HEK293 (cell line): ENCODE data around the gene SPOCK3.

Experiments
- HOXA7 ChIP-seq: sonication (generic); formaldehyde crosslinking; IDR thresholded peaks from 2 replicates; pipeline ENCODE4 v1.8.1; 2022; ENCODE audit warnings: missing genetic modification reagents, borderline replicate concordance
- YY2 ChIP-seq: fragments of 450-650 bp; formaldehyde crosslinking; IDR thresholded peaks from 2 replicates; pipeline ENCODE4 v1.5.1; 2016; ENCODE audit warnings: missing biosample characterization, missing genetic modification characterization
- ZNF239 ChIP-seq: fragments of 450-650 bp; formaldehyde crosslinking; IDR thresholded peaks from 2 replicates; pipeline ENCODE4 v1.5.1; 2016; ENCODE audit warnings: missing biosample characterization, missing genetic modification characterization
- ZNF433 ChIP-seq: fragments of 450-650 bp; formaldehyde crosslinking; IDR thresholded peaks from 2 replicates; pipeline ENCODE4 v1.5.1; 2016; ENCODE audit warnings: missing biosample characterization, missing genetic modification characterization, low read depth
- ZNF561 ChIP-seq: fragments of 450-650 bp; IDR thresholded peaks from 2 replicates; pipeline ENCODE4 v1.5.1; 2018; ENCODE audit warnings: missing biosample characterization, missing genetic modification characterization, borderline replicate concordance
- TF ChIP-seq, protein P1 (sequence below): fragments of 450-650 bp; formaldehyde crosslinking; IDR thresholded peaks from 2 replicates; pipeline ENCODE4 v1.5.1; 2016; ENCODE audit warnings: missing biosample characterization, missing genetic modification characterization
- TF ChIP-seq, protein P2 (sequence below): fragments of 450-650 bp; formaldehyde crosslinking; IDR thresholded peaks from 2 replicates; pipeline ENCODE4 v1.5.1; 2016; ENCODE audit warnings: missing biosample characterization, missing genetic modification characterization
- TF ChIP-seq, protein P3 (sequence below): fragments of 450-650 bp; formaldehyde crosslinking; IDR thresholded peaks from 2 replicates; pipeline ENCODE4 v1.5.1; 2016; ENCODE audit warnings: missing biosample characterization, missing genetic modification characterization

- TF ChIP-seq ZNF561 (no peak), YY2 (tag by site-specific recombination) (no peak), HOXA7 (CRISPR knock-in tag) (no peak), ZNF239 (tag by site-specific recombination) (no peak), ZNF433 (tag by site-specific recombination) (no peak)
- TF ChIP-seq, protein P1, sequence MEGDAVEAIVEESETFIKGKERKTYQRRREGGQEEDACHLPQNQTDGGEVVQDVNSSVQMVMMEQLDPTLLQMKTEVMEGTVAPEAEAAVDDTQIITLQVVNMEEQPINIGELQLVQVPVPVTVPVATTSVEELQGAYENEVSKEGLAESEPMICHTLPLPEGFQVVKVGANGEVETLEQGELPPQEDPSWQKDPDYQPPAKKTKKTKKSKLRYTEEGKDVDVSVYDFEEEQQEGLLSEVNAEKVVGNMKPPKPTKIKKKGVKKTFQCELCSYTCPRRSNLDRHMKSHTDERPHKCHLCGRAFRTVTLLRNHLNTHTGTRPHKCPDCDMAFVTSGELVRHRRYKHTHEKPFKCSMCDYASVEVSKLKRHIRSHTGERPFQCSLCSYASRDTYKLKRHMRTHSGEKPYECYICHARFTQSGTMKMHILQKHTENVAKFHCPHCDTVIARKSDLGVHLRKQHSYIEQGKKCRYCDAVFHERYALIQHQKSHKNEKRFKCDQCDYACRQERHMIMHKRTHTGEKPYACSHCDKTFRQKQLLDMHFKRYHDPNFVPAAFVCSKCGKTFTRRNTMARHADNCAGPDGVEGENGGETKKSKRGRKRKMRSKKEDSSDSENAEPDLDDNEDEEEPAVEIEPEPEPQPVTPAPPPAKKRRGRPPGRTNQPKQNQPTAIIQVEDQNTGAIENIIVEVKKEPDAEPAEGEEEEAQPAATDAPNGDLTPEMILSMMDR (tag by site-specific recombination) = no peak
- TF ChIP-seq, protein P2, sequence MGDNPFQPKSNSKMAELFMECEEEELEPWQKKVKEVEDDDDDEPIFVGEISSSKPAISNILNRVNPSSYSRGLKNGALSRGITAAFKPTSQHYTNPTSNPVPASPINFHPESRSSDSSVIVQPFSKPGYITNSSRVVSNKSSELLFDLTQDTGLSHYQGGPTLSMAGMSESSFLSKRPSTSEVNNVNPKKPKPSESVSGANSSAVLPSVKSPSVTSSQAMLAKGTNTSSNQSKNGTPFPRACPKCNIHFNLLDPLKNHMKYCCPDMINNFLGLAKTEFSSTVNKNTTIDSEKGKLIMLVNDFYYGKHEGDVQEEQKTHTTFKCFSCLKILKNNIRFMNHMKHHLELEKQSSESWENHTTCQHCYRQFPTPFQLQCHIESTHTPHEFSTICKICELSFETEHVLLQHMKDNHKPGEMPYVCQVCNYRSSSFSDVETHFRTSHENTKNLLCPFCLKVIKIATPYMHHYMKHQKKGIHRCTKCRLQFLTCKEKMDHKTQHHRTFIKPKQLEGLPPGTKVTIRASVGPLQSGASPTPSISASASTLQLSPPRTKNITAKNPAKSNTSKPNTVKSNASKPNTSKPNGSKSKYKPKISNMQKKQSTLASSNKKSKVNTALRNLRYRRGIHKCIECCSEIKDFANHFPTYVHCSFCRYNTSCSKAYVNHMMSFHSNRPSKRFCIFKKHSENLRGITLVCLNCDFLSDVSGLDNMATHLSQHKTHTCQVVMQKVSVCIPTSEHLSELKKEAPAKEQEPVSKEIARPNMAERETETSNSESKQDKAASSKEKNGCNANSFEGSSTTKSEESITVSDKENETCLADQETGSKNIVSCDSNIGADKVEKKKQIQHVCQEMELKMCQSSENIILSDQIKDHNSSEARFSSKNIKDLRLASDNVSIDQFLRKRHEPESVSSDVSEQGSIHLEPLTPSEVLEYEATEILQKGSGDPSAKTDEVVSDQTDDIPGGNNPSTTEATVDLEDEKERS = no peak
- TF ChIP-seq, protein P3, sequence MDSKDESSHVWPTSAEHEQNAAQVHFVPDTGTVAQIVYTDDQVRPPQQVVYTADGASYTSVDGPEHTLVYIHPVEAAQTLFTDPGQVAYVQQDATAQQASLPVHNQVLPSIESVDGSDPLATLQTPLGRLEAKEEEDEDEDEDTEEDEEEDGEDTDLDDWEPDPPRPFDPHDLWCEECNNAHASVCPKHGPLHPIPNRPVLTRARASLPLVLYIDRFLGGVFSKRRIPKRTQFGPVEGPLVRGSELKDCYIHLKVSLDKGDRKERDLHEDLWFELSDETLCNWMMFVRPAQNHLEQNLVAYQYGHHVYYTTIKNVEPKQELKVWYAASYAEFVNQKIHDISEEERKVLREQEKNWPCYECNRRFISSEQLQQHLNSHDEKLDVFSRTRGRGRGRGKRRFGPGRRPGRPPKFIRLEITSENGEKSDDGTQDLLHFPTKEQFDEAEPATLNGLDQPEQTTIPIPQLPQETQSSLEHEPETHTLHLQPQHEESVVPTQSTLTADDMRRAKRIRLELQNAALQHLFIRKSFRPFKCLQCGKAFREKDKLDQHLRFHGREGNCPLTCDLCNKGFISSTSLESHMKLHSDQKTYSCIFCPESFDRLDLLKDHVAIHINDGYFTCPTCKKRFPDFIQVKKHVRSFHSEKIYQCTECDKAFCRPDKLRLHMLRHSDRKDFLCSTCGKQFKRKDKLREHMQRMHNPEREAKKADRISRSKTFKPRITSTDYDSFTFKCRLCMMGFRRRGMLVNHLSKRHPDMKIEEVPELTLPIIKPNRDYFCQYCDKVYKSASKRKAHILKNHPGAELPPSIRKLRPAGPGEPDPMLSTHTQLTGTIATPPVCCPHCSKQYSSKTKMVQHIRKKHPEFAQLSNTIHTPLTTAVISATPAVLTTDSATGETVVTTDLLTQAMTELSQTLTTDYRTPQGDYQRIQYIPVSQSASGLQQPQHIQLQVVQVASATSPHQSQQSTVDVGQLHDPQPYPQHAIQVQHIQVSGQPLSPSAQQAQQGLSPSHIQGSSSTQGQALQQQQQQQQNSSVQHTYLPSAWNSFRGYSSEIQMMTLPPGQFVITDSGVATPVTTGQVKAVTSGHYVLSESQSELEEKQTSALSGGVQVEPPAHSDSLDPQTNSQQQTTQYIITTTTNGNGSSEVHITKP = no peak
Measured at GRCh38 chr4:166996216-166996615, 238.1 kb downstream of the SPOCK3 start.
